ENCODE data around the gene ATRAID. TPM values are rescaled to one million over a fixed set of nuclear protein-coding genes. Genes with fewer than 3 reads are reported as not detected.

The ATRAID gene
- total and polyA plus RNA-seq, 2 experiments from 2014 or later: 129 to 154 TPM

DNA sequence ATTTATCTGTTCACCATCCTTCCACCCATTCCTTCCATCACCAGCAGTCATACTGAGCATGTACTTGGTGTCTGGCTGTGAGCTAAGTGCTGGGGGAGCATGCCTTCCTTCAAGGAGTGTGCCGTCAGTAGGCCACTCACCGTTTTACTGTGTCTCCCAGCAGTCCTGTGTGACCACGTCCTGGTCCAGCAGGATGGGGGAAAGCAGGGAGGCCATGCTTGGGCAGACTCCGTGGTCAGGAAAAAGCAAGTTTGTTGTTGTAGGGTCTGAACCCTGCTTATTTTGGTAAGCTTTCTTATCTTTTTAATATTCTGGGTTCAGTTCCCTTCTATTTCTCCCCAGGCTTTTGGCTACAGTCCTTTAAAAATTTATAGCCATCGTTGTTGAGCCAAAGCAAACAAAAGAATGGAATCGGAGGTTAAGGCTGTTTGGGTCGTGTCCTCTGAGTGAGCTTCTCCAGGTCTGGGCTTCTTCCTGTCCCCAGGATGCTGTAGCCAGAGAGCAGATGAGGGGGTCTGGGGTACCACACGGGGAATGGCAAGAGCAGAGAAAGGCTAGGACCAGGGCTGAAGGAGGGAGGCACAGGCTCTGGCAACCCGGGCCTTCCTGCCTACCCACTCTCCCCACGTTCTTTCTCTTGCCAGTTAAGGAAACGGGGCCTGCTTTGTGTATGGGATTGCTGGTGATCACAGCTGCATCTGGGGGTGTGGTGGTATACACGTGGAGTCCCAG lies 37.5 kb downstream of the ATRAID start (continued):
- TF ChIP-seq, protein P1, sequence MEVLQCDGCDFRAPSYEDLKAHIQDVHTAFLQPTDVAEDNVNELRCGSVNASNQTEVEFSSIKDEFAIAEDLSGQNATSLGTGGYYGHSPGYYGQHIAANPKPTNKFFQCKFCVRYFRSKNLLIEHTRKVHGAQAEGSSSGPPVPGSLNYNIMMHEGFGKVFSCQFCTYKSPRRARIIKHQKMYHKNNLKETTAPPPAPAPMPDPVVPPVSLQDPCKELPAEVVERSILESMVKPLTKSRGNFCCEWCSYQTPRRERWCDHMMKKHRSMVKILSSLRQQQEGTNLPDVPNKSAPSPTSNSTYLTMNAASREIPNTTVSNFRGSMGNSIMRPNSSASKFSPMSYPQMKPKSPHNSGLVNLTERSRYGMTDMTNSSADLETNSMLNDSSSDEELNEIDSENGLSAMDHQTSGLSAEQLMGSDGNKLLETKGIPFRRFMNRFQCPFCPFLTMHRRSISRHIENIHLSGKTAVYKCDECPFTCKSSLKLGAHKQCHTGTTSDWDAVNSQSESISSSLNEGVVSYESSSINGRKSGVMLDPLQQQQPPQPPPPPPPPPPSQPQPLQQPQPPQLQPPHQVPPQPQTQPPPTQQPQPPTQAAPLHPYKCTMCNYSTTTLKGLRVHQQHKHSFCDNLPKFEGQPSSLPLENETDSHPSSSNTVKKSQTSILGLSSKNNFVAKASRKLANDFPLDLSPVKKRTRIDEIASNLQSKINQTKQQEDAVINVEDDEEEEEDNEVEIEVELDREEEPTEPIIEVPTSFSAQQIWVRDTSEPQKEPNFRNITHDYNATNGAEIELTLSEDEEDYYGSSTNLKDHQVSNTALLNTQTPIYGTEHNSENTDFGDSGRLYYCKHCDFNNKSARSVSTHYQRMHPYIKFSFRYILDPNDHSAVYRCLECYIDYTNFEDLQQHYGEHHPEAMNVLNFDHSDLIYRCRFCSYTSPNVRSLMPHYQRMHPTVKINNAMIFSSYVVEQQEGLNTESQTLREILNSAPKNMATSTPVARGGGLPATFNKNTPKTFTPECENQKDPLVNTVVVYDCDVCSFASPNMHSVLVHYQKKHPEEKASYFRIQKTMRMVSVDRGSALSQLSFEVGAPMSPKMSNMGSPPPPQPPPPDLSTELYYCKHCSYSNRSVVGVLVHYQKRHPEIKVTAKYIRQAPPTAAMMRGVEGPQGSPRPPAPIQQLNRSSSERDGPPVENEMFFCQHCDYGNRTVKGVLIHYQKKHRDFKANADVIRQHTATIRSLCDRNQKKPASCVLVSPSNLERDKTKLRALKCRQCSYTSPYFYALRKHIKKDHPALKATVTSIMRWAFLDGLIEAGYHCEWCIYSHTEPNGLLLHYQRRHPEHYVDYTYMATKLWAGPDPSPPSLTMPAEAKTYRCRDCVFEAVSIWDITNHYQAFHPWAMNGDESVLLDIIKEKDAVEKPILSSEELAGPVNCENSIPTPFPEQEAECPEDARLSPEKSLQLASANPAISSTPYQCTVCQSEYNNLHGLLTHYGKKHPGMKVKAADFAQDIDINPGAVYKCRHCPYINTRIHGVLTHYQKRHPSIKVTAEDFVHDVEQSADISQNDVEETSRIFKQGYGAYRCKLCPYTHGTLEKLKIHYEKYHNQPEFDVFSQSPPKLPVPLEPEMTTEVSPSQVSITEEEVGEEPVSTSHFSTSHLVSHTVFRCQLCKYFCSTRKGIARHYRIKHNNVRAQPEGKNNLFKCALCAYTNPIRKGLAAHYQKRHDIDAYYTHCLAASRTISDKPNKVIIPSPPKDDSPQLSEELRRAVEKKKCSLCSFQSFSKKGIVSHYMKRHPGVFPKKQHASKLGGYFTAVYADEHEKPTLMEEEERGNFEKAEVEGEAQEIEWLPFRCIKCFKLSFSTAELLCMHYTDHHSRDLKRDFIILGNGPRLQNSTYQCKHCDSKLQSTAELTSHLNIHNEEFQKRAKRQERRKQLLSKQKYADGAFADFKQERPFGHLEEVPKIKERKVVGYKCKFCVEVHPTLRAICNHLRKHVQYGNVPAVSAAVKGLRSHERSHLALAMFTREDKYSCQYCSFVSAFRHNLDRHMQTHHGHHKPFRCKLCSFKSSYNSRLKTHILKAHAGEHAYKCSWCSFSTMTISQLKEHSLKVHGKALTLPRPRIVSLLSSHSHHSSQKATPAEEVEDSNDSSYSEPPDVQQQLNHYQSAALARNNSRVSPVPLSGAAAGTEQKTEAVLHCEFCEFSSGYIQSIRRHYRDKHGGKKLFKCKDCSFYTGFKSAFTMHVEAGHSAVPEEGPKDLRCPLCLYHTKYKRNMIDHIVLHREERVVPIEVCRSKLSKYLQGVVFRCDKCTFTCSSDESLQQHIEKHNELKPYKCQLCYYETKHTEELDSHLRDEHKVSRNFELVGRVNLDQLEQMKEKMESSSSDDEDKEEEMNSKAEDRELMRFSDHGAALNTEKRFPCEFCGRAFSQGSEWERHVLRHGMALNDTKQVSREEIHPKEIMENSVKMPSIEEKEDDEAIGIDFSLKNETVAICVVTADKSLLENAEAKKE (CRISPR knock-in tag; IDR thresholded peaks at IDR 0.05): no peak
- no peak for TF ChIP-seq POLR2AphosphoS5 (IDR thresholded peaks at IDR 0.05; ENCODE audit: low read depth)
- no peak for TF ChIP-seq EZH2phosphoT487 (IDR thresholded peaks at IDR 0.05; ENCODE audit: unreplicated experiment)
- TF ChIP-seq NANOG (IDR thresholded peaks at IDR 0.05; ENCODE audit: borderline replicate concordance): no peak
- TF ChIP-seq ETS1 (IDR thresholded peaks at IDR 0.05): no peak
- TF ChIP-seq EZH2 (IDR thresholded peaks at IDR 0.05; ENCODE audit: low read depth, unreplicated experiment): no peak
- TF ChIP-seq STAT1 (IDR thresholded peaks at IDR 0.05; ENCODE audit: unreplicated experiment): no peak
- no peak for TF ChIP-seq ZNF331 (CRISPR knock-in tag; IDR thresholded peaks at IDR 0.05; ENCODE audit: low read depth)

Data from GM23338 (cell line).